GM12801 (cell line): ENCODE measurements around the gene TINCR.

Source experiments
- CTCF ChIP-seq: IDR thresholded peaks from one replicate; pipeline ENCODE4 v1.5.1; 2011; ENCODE audit warnings: control low read depth; ENCODE audit not compliant: insufficient read length; ENCODE audit errors: extremely low read depth

Gene TINCR

DNA sequence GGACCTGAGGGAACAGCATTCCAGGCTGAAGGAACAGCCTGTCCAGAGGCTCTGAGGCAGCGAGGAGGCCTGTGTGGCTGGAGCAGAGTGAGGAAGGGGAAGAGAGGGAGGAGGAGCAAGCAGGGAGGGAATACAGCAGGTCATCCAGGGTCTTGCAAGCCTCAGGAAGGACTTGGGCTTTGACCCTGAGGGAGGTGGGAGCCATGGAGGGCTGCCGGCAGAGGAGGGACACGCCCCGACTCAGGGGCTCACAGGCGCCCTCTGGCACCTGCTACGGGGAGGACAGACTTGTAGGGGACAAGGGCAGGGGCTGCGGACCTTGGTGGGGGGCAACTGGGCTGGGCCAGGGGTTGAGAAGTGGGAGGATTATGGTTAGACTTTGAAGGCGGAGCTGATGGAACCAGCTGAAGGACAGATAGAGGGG, 4.7 kb downstream of the TINCR start:
- TF ChIP-seq CTCF = no peak

DNA sequence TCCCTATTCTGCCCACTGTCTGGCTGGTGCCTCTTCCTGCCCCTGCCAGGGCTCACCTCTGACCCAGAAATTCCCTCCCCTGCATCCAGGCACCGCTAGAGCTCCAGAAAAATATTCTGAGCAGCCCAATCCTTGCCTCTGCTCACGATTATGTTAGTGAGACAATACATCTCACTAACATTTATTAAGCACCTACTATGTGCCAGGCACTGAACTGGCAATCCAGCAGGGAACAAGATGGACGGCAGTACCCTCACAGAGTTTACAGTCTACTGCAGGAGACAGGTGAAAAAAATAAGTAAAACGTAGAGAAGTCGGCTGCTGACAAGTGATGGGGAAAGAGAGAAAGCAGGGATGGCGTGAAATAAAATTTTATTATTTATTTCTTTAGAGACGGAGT, 5.5 kb downstream of the TINCR start:
- TF ChIP-seq CTCF = no peak

GRCh38 chr19:5561559-5561958, 6.2 kb downstream of the TINCR start:
- TF ChIP-seq CTCF = no peak

DNA sequence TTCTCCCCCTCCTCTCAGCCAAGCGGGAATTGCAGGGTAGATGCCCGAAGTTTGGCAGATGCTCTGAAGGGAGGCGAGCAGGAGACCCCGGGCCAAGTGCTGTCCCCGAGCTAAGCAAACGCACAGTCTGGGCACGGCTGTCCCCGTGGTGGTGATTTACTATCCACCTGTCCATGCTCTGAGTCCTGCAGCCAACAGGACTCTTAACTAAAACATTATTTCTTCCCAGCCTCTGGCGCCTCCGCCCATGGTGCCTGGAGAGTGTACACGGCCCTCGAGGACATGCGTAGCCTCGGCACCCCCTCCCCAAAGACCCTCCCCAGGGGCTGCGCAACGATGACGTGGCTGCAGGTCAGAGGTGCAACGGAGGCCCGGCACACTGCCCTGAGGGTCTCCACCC, 7.6 kb downstream of the TINCR start:
- no peak for TF ChIP-seq CTCF

DNA sequence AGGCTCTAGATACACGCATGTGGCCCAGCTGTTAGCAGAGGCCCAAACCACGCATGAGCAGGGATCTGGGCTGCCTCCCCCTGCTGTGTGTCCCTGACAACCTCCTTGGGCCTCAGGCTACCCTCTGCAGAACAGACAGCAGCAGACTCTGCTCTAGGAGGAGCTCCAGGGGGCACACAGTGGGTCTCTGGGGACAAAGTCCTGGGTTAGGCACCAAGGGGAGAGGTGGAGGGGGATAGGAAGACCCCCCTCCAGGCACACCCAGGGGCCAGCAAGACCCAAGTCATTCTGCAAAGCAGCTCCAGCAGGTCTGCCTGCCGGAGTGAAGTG, 8.0 kb downstream of the TINCR start:
- no peak for TF ChIP-seq CTCF

DNA sequence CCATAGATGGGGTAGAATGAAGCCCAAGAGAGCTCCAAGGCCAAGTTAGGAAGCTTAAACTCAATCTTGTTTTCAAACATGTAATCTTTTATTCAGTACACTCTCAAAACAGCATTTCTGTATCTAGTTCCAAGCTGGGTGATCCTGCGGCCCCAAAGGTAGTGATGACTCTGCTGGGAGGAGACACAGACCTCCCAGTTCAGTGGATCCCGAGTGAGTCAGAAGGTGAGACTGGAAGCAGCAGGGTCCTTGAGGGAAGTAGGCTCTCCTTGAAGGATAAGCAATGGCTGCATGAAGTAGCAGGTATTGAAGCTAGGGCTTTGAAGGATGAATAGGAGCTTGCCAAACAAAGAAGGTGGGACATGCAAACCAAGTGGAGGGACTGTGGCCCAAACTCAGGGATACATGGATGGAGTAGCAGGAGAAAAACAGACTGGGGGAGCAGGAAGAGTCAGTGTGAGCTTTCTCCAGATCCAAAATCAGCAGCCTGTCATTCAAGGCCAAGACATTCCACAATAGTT, 9.6 kb downstream of the TINCR start:
- TF ChIP-seq CTCF = no peak

- no peak for TF ChIP-seq CTCF
These were observed 10.1 kb downstream of the TINCR start for GRCh38 chr19:5557691-5558090.

DNA sequence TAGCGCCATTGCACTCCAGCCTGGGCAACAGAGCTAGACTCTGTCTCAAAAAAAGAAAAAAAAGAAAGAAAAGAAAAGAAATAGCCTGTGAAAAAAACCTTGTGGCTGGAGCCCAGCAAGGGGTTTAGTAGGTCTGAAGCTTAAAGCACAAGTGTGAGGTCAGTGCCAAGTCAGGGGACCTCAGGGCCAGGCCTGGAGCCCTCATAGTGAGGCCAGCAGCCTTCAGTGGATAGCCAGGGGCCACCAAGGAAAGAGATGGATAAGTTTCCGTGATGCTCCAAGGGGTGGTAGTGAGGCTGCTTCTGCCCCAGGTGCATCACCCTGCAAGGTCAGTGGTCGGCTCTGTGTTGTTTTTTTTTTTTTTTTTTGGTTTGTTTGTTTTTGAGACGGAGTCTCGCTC, 12.9 kb downstream of the TINCR start:
- no peak for TF ChIP-seq CTCF
